Activated T-cell treated with anti-CD3 and anti-CD28 coated beads, Interleukin-2, amount 50 U/mL, for 24 hours (primary cell): Measurements from ENCODE around the gene CACNA1C.

ENCODE experiments used
- DNase-seq: peaks from one replicate; pipeline ENCODE4 v3.0.0-alpha.2; 2020
- H3K27ac Mint-ChIP-seq: 2 replicates; pipeline ENCODE4 v1.8.0; 2020; ENCODE audit warnings: mild to moderate bottlenecking, mixed read lengths
- H3K27me3 Mint-ChIP-seq: 2 replicates; pipeline ENCODE4 v1.8.0; 2020; ENCODE audit warnings: mixed read lengths
- H3K36me3 Mint-ChIP-seq: 2 replicates; pipeline ENCODE4 v1.8.0; 2020; ENCODE audit warnings: low read depth, mixed read lengths
- H3K4me1 Mint-ChIP-seq: 2 replicates; pipeline ENCODE4 v1.8.0; 2020; ENCODE audit warnings: low read depth, mixed read lengths
- H3K4me3 Mint-ChIP-seq: 2 replicates; pipeline ENCODE4 v1.8.0; 2020; ENCODE audit warnings: mild to moderate bottlenecking, moderate library complexity, mixed read lengths
- H3K9me3 Mint-ChIP-seq: 2 replicates; pipeline ENCODE4 v1.8.0; 2020; ENCODE audit warnings: mixed read lengths

The CACNA1C gene

DNA sequence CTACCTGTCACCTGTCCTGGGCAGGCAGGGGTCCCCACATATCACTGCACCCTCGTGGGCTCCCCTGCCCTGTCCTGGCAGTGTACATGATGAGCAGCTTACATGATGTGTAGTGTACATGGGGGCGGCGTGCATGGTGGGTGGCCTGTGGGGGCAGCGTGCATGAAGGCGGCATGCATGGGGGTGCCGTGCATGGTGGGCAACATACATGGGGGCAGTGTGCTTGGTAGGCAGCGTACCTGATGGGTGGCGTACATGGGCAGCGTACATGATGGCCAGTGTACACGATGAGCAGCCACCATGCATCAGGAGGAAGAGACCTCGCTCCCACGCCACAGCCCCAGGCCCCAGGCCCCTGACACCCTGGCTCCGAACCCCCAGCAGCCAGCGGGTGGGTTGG is 266.3 kb downstream of the CACNA1C start:
- no peaks in the 10 kb centered on the region for H3K9me3 Mint-ChIP-seq
- no peak overlapping the region for H3K27ac Mint-ChIP-seq
- H3K4me1 Mint-ChIP-seq: no peaks in the 10 kb centered on the region
- DNase-seq: no peak
- no peak overlapping the region for H3K4me3 Mint-ChIP-seq
- peaks cover 36% of the 10 kb centered on the region for H3K27me3 Mint-ChIP-seq
- H3K36me3 Mint-ChIP-seq: no peaks in the 10 kb centered on the region

DNA sequence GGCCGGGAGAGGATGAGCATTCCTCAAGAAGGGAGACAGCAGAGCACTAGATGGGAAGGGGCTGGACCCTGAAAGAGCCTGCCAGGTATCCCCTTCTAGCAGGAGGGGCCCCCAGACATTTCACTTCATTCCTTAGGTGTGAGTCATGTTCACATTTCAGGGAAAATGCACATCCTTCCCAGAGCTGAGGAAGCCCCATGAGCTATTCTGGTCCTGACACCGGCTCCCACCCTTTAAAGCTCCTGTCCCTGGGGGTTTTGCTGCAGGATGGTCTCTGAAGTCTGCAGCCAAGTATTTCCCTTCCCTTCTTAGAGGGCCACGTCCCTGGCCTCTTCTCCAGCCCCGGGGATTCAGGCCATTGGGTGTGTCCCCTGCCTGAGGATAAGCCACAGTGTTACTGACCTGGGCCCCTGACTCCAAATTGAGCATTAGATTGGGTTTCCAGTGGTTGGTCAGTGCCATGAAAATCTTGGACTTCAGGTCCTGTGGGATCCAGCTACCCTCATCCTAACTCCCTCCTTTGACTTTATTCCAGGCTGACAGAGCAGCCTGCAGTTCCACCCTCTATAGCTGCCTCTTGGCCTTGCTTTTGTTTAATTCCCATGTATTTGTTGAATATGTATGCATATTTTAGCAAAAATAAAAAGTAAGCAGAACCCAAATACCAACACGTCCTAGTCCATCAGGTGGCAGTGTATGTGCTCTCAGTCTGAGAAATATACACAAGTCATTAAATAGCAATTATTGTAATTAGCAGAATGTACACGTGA is 267.1 kb downstream of the CACNA1C start:
- no peak overlapping the region for H3K27ac Mint-ChIP-seq
- no peaks in the 10 kb centered on the region for H3K4me1 Mint-ChIP-seq
- H3K36me3 Mint-ChIP-seq: no peaks in the 10 kb centered on the region
- no peaks in the 10 kb centered on the region for H3K9me3 Mint-ChIP-seq
- DNase-seq: no peak
- peaks cover 34% of the 10 kb centered on the region for H3K27me3 Mint-ChIP-seq
- H3K4me3 Mint-ChIP-seq: no peak overlapping the region

DNA sequence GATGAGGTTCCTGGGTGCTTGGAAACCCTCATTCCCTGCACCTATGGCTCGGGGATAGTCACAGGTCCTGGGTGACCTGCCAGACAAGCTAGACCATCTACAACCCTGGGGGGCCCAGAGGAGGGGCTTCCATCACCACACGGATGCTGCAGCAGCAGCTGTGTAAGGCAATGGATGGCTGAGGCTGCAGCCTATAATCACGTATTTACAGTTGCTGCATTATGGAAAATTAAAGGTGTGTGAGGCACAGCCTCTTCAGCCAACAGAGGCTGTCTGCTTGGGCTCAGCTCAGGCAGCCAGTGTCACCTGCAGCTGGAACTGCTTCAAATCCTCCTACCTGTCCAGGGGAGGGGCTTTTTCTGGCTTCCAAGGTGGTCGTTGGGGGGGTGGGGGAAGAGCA is 268.1 kb downstream of the CACNA1C start:
- Mint-ChIP-seq H3K4me1 (no peaks in the 10 kb centered on the region), H3K36me3 (no peaks in the 10 kb centered on the region), H3K4me3 (no peak overlapping the region), H3K9me3 (no peaks in the 10 kb centered on the region), H3K27me3 (peaks cover 43% of the 10 kb centered on the region), H3K27ac (no peak overlapping the region)
- no peak for DNase-seq

- DNase-seq: no peak
- H3K27me3 Mint-ChIP-seq: peaks cover 56% of the 10 kb centered on the region
- H3K36me3 Mint-ChIP-seq: no peaks in the 10 kb centered on the region
- no peak overlapping the region for H3K27ac Mint-ChIP-seq
- H3K4me3 Mint-ChIP-seq: no peak overlapping the region
- no peaks in the 10 kb centered on the region for H3K9me3 Mint-ChIP-seq
- H3K4me1 Mint-ChIP-seq: no peaks in the 10 kb centered on the region
These were observed 269.9 kb downstream of the CACNA1C start for GRCh38 chr12:2322554-2323120.

DNA sequence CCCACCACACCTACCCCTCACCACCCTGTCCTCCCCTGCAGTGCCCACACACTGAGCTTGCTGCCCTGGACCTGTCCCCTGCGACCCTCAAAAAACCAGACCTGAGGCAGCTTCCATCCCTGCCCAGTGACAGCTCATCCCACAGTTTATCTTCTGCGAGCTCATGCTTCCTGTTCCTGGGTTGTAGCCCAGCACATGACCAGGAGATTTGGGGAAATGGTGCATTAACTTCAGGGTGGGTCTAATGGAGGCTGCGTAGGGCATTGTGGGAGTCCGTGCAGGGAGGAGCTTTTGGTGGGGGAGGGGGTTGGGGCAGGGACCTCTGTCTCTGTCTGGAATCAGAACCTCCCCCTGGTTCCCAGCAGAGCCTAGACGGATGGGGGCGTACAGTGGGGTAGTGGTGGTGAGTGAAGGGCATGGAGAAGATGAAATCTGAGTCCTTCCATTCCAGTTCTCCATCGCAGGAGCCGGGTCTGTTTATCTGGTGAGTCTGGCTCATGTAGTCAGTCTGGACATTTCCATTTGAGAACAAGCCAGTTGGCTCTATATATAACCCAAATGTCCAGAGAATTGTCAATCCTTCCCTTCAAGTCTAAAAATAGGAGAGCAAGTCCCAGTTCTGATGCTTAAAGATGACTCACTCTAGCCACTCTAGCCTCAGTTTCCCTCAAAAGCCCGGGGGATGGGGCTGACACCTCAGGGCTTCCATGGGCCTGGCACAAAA is 270.9 kb downstream of the CACNA1C start:
- Mint-ChIP-seq H3K36me3 (no peaks in the 10 kb centered on the region), H3K27me3 (peaks cover 56% of the 10 kb centered on the region), H3K4me1 (no peaks in the 10 kb centered on the region), H3K4me3 (no peak overlapping the region), H3K27ac (no peak overlapping the region), H3K9me3 (no peaks in the 10 kb centered on the region)
- no peak for DNase-seq

- no peak for DNase-seq
- Mint-ChIP-seq H3K4me3 (no peak overlapping the region), H3K27ac (no peak overlapping the region), H3K36me3 (no peaks in the 10 kb centered on the region), H3K27me3 (peaks cover 62% of the 10 kb centered on the region), H3K9me3 (no peaks in the 10 kb centered on the region), H3K4me1 (no peaks in the 10 kb centered on the region)
These were observed 271.6 kb downstream of the CACNA1C start for GRCh38 chr12:2324387-2324786.

DNA sequence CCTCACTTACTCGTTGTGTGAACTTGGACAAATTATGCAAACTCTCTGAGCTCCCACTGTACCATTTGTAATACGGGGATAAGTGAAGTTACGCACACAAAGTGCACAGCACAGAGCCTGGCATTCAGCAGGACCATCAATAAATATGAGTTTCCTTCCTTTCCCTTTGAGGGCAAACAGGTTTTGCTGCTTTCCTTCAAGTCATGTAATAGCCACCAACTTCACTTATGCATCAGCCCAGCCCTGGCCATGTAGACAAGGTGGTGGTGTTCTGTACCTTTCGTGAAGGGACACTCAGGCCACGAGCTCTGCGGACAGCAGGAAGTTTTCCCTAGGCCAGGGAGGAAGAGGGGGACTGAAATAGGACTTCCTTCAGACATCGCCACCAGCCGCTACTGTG is 272.7 kb downstream of the CACNA1C start:
- no peak for DNase-seq
- Mint-ChIP-seq H3K9me3 (no peaks in the 10 kb centered on the region), H3K27me3 (peaks cover 65% of the 10 kb centered on the region), H3K36me3 (no peaks in the 10 kb centered on the region), H3K4me1 (no peaks in the 10 kb centered on the region), H3K4me3 (no peak overlapping the region), H3K27ac (no peak overlapping the region)

GRCh38 chr12:2326470-2326869 is 273.7 kb downstream of the CACNA1C start:
- Mint-ChIP-seq H3K27me3 (peaks cover 59% of the 10 kb centered on the region), H3K36me3 (no peaks in the 10 kb centered on the region), H3K4me3 (no peak overlapping the region), H3K9me3 (no peaks in the 10 kb centered on the region), H3K27ac (no peak overlapping the region), H3K4me1 (no peaks in the 10 kb centered on the region)
- DNase-seq: no peak

- H3K27me3 Mint-ChIP-seq: peaks cover 40% of the 10 kb centered on the region
- H3K4me1 Mint-ChIP-seq: no peaks in the 10 kb centered on the region
- H3K4me3 Mint-ChIP-seq: no peak overlapping the region
- DNase-seq: no peak
- H3K9me3 Mint-ChIP-seq: no peaks in the 10 kb centered on the region
- no peak overlapping the region for H3K27ac Mint-ChIP-seq
- no peaks in the 10 kb centered on the region for H3K36me3 Mint-ChIP-seq
These were observed 275.9 kb downstream of the CACNA1C start for GRCh38 chr12:2328661-2329060.

DNA sequence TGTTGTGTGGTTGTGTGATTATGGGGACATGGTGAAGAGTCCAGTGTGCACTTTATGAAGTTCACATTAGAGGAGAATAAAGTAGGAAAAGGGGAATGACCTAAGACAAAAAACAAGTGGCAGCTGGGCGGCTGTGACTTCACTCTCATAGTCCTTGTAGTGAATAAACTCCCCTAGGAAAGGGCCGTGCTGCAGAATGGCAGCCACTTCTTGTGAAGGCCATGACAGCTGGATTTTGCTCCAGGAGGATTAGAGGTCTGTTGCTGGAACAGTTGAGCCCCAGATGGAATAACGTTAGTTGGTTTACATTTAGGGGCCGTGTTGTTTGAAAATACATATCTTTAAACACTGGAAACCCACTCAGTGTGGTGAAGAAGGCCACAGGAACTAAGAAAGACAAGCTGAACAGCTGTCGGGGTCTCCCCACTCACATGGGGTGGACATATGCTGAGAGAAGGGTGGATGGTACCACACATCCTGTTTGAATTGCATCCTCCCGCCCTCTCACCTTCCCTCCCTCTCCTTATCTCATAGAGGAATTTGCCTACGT is 276.9 kb downstream of the CACNA1C start:
- no peak overlapping the region for H3K27ac Mint-ChIP-seq
- no peaks in the 10 kb centered on the region for H3K9me3 Mint-ChIP-seq
- peaks cover 33% of the 10 kb centered on the region for H3K27me3 Mint-ChIP-seq
- H3K4me1 Mint-ChIP-seq: no peaks in the 10 kb centered on the region
- DNase-seq: no peak
- H3K4me3 Mint-ChIP-seq: no peak overlapping the region
- no peaks in the 10 kb centered on the region for H3K36me3 Mint-ChIP-seq

GRCh38 chr12:2332236-2332635 is 279.4 kb downstream of the CACNA1C start:
- no peak for DNase-seq
- H3K9me3 Mint-ChIP-seq: no peaks in the 10 kb centered on the region
- H3K27me3 Mint-ChIP-seq: peaks cover 21% of the 10 kb centered on the region
- no peak overlapping the region for H3K27ac Mint-ChIP-seq
- H3K4me1 Mint-ChIP-seq: peaks cover 6% of the 10 kb centered on the region
- no peaks in the 10 kb centered on the region for H3K36me3 Mint-ChIP-seq
- no peak overlapping the region for H3K4me3 Mint-ChIP-seq

- Mint-ChIP-seq H3K4me3 (no peak overlapping the region), H3K27ac (no peak overlapping the region), H3K4me1 (peaks cover 6% of the 10 kb centered on the region), H3K36me3 (no peaks in the 10 kb centered on the region), H3K9me3 (no peaks in the 10 kb centered on the region), H3K27me3 (peaks cover 16% of the 10 kb centered on the region)
- DNase-seq: no peak
These were observed 280.2 kb downstream of the CACNA1C start for GRCh38 chr12:2332947-2333346.

GRCh38 chr12:2333491-2334195 is 280.9 kb downstream of the CACNA1C start:
- no peaks in the 10 kb centered on the region for H3K36me3 Mint-ChIP-seq
- DNase-seq: no peak
- H3K27ac Mint-ChIP-seq: no peak overlapping the region

DNA sequence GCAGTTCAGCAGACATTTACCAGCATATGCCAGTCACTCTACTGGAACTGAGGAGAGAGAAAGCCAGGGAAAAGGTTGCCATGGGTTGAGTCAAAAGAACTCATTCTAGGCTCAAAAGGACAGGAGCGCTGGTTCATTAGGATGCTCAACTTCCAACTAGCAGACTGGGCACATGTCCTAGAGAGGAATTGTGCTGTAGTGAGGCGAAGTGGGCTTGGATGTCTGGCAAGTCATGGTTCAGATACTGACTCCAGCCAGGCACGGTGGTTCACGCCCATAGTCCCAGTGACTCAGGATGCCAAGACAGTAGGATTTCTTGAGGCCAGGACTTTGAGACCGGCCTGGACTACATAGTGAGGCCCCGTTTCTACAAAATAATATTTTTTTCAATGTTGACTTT is 281.5 kb downstream of the CACNA1C start:
- H3K9me3 Mint-ChIP-seq: no peaks in the 10 kb centered on the region
- H3K4me3 Mint-ChIP-seq: no peak overlapping the region
- H3K27ac Mint-ChIP-seq: no peak overlapping the region
- peaks cover 6% of the 10 kb centered on the region for H3K4me1 Mint-ChIP-seq
- DNase-seq: no peak
- H3K36me3 Mint-ChIP-seq: no peaks in the 10 kb centered on the region
- peaks cover 12% of the 10 kb centered on the region for H3K27me3 Mint-ChIP-seq

More at GRCh38 chr12:2333491-2334195, 280.9 kb downstream of the CACNA1C start:
- H3K4me3 Mint-ChIP-seq: no peak overlapping the region
- peaks cover 16% of the 10 kb centered on the region for H3K27me3 Mint-ChIP-seq
- H3K4me1 Mint-ChIP-seq: peaks cover 6% of the 10 kb centered on the region
- no peaks in the 10 kb centered on the region for H3K9me3 Mint-ChIP-seq
